ENCODE measurements around the gene CD63. TPM values are rescaled to one million over a fixed set of nuclear protein-coding genes. Genes with fewer than 3 reads are reported as not detected.

Gene CD63
- total and polyA plus RNA-seq, 2 donors (not counting 1 experiment from before 2014, with no cell fraction given), result 2,890 to 3,424 TPM

DNA sequence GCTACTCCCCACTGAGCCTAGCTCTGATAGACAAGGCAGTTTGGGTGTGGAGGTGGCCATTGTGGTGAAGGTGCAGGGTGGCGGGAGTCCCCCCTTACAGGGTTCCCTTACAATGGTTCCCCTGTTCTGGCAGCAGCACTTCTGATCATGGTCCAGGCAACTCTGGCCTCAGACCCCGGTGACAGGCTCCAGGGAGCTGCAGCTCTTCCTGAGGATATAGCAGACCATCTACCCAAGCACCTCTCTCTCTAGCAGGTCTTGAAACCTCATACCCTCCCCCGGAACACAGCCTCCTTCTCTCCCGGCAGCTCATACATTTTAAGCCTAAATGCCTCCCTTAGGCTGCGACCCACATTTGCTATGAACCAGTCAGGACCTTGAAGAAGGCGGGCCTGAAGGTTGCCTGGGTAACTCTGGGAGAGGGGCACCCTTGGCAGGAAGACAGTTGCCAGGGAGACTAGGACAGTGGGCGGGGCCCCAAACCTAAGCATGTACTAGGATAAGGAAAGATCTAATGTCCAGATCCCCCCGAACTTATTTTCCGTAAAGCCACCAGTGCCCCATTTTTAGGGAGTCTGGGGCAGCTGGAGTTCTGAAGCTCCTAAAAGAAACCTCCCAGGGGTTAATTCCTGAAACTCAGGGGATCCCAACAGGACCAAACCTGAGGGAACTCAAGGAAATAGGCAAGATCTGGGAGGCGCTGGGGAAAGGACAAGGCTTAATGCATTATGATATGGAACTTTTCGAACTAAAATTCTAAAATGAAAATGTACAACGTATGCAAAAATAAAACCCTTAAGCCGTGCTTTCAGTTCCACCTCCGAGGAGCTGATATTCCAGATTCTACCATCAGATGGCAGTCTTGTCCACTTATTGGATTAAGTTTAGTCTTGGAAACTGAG is 9.6 kb upstream of the CD63 start:
- H2AFZ ChIP-seq (ENCODE audit: low read length), result peak overlapping the region; percentile 68
- TF ChIP-seq EZH2 (IDR thresholded peaks at IDR 0.05; ENCODE audit: low read length, missing control alignments), result no peak
- TF ChIP-seq CTCF (conservative IDR thresholded peaks at IDR 0.05 in 1 of 2, IDR thresholded peaks at IDR 0.05 in 1 of 2; ENCODE audit: low read depth in 1 of 2, low read length in 2 of 2), result peak; percentile 69 to 81
- peak overlapping the region; percentile 86 for H3K4me2 ChIP-seq (ENCODE audit: extremely low read depth, insufficient read depth, low read length)
- H3K27ac ChIP-seq (ENCODE audit: insufficient read depth, low read length), result peak overlapping the region; percentile 55
- peak overlapping the region; percentile 58 to 90 (median 64) for H3K4me3 ChIP-seq (replicated peaks in 1 of 4; ENCODE audit: control extremely low read depth in 1 of 4, insufficient read depth in 1 of 4, low read depth in 3 of 4, low read length in 4 of 4)
- H3K27me3 ChIP-seq (ENCODE audit: control insufficient read depth, insufficient read depth, low read length), result no peaks in the 10 kb centered on the region
- H3K4me1 ChIP-seq (ENCODE audit: control insufficient read depth, extremely low read depth, insufficient read depth, low read length), result peaks cover 9% of the 10 kb centered on the region
- H3K79me2 ChIP-seq (ENCODE audit: control insufficient read depth, insufficient read depth, low read length), result no peaks in the 10 kb centered on the region
- H3K36me3 ChIP-seq (ENCODE audit: control insufficient read depth, insufficient read depth, low read length), result no peaks in the 10 kb centered on the region
- peak; percentile 86 to 91 for DNase-seq (ENCODE audit: low read depth in 2 of 2)
- no peaks in the 10 kb centered on the region for H4K20me1 ChIP-seq (ENCODE audit: control insufficient read depth, extremely low read depth, insufficient read depth, low read length)
- no peaks in the 10 kb centered on the region for H3K9me3 ChIP-seq (ENCODE audit: control insufficient read depth, insufficient read depth, low read depth, low read length)
- H3K9ac ChIP-seq (ENCODE audit: insufficient read depth, low read length), result peak overlapping the region; percentile 33

DNA sequence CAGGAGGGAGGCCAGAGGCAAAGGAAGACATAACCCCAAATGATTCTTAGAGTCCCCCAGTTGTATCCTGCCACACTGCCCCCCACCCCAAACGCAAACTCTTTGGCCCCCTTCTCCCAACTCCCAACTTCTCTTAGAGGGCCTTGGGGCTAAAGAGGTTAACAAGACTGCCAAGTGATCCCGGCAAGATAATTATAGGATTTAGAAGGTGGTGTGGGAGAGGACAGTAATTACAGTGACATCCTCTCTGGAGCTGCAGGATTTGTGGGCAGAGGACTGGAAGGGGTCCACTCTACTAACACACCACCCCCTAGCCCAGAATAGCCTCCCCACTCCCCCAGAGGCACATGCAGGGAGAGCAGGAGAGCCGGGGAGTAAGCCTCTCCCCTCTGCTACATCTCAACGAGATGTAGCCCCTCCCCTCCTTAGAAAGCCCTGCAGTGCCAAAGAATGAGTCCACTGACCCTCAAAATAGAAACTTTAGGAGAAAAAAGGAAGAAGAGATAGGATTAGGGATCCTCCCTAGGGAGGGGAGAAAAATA is 8.8 kb upstream of the CD63 start:
- Histone ChIP-seq H3K27me3 (ENCODE audit: control insufficient read depth, insufficient read depth, low read length) (no peaks in the 10 kb centered on the region), H2AFZ (ENCODE audit: low read length) (peak overlapping the region; percentile 68), H3K36me3 (ENCODE audit: control insufficient read depth, insufficient read depth, low read length) (no peaks in the 10 kb centered on the region), H3K4me1 (ENCODE audit: control insufficient read depth, extremely low read depth, insufficient read depth, low read length) (peaks cover 9% of the 10 kb centered on the region), H3K9ac (ENCODE audit: insufficient read depth, low read length) (peak overlapping the region; percentile 16), H3K4me2 (ENCODE audit: extremely low read depth, insufficient read depth, low read length) (peak overlapping the region; percentile 86), H3K79me2 (ENCODE audit: control insufficient read depth, insufficient read depth, low read length) (no peaks in the 10 kb centered on the region), H3K9me3 (ENCODE audit: control insufficient read depth, insufficient read depth, low read depth, low read length) (no peaks in the 10 kb centered on the region), H4K20me1 (ENCODE audit: control insufficient read depth, extremely low read depth, insufficient read depth, low read length) (no peaks in the 10 kb centered on the region), H3K4me3 (replicated peaks in 1 of 4; ENCODE audit: control extremely low read depth in 1 of 4, insufficient read depth in 1 of 4, low read depth in 3 of 4, low read length in 4 of 4) (peak overlapping the region; percentile 20 to 90 (median 64)), H3K27ac (ENCODE audit: insufficient read depth, low read length) (peak overlapping the region; percentile 55)
- TF ChIP-seq EZH2 (IDR thresholded peaks at IDR 0.05; ENCODE audit: low read length, missing control alignments) (no peak), CTCF (conservative IDR thresholded peaks at IDR 0.05 in 1 of 2, IDR thresholded peaks at IDR 0.05 in 1 of 2; ENCODE audit: low read depth in 1 of 2, low read length in 2 of 2) (peak in 1 of 2 donors; percentile 0)
- DNase-seq (ENCODE audit: low read depth in 2 of 2), result no peak

GRCh38 chr12:55736780-55737580 is 8.2 kb upstream of the CD63 start:
- no peak overlapping the region for H3K27ac ChIP-seq (ENCODE audit: insufficient read depth, low read length)
- peaks cover 9% of the 10 kb centered on the region for H3K4me1 ChIP-seq (ENCODE audit: control insufficient read depth, extremely low read depth, insufficient read depth, low read length)
- H3K79me2 ChIP-seq (ENCODE audit: control insufficient read depth, insufficient read depth, low read length), result no peaks in the 10 kb centered on the region
- no peaks in the 10 kb centered on the region for H4K20me1 ChIP-seq (ENCODE audit: control insufficient read depth, extremely low read depth, insufficient read depth, low read length)
- no peak overlapping the region for H3K9ac ChIP-seq (ENCODE audit: insufficient read depth, low read length)
- peak; percentile 89 to 95 for TF ChIP-seq CTCF (conservative IDR thresholded peaks at IDR 0.05 in 1 of 2, IDR thresholded peaks at IDR 0.05 in 1 of 2; ENCODE audit: low read depth in 1 of 2, low read length in 2 of 2)
- TF ChIP-seq EZH2 (IDR thresholded peaks at IDR 0.05; ENCODE audit: low read length, missing control alignments), result no peak
- H3K27me3 ChIP-seq (ENCODE audit: control insufficient read depth, insufficient read depth, low read length), result no peaks in the 10 kb centered on the region
- no peak overlapping the region for H3K4me2 ChIP-seq (ENCODE audit: extremely low read depth, insufficient read depth, low read length)
- peak; percentile 55 to 76 for DNase-seq (ENCODE audit: low read depth in 2 of 2)
- H3K9me3 ChIP-seq (ENCODE audit: control insufficient read depth, insufficient read depth, low read depth, low read length), result no peaks in the 10 kb centered on the region
- H2AFZ ChIP-seq (ENCODE audit: low read length), result no peak overlapping the region
- H3K36me3 ChIP-seq (ENCODE audit: control insufficient read depth, insufficient read depth, low read length), result no peaks in the 10 kb centered on the region
- peak overlapping the region in 1 of 4 experiments; percentile 67 for H3K4me3 ChIP-seq (replicated peaks in 1 of 4; ENCODE audit: control extremely low read depth in 1 of 4, insufficient read depth in 1 of 4, low read depth in 3 of 4, low read length in 4 of 4)
